ENCODE data around the gene DGCR2.

DNA sequence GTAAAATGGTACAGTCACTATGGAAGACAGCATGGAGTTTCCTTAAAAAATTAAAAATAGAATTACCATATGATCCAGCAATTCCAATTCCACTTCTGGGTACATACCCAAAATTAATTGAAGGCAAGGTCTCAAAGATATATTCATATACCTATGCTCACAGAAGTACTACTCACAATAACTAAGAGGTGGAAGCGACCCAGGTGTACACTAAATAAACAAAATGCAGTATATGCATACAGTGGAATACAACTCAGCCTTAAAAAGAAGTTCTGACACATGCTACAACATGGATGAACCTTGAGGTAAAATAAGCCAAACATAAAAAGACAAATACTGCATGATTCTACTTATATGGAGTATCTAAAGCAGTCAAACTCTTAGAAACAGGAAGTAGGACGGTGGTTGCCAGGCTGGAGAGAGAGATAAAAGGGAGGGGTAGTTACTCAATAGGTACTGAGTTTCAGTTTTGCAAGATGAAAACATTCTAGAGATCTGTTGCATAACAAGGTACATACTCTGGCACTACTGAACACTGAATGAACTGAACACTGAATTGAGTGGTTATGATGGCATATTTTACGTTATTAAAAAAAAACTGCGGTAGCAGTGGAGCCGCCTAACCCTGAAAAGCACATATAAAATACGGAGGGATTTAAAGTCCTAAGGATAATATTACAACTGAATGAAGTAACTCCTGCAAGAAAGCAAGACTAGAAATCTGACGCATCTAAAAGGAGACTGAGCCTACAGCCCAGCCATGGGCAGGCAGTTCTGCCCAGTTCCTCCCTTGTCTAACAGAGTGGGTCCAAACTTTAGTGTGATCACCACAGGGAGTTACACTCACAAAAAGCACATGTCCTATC, 12.8 kb downstream of the DGCR2 start:
- TF ChIP-seq RFX5 (IDR thresholded peaks at IDR 0.05; ENCODE audit: low read depth, low read length) (no peak), CTCF (conservative IDR thresholded peaks at IDR 0.05; ENCODE audit: low read depth, low read length) (no peak), MAZ (IDR thresholded peaks at IDR 0.05; ENCODE audit: borderline replicate concordance, low read depth, low read length) (peak; percentile 31; the same call in 1 of the 2 replicates), USF2 (IDR thresholded peaks at IDR 0.05; ENCODE audit: low read depth, low read length) (no peak), POLR2A (IDR thresholded peaks at IDR 0.05; ENCODE audit: low read depth, low read length) (no peak), SMC3 (IDR thresholded peaks at IDR 0.05; ENCODE audit: low read depth, low read length) (no peak), MXI1 (IDR thresholded peaks at IDR 0.05; ENCODE audit: borderline replicate concordance, low read depth, low read length) (no peak), CEBPB (IDR thresholded peaks at IDR 0.05; ENCODE audit: low read depth, low read length) (peak; percentile 84), RAD21 (IDR thresholded peaks at IDR 0.05; ENCODE audit: low read length) (no peak), FOS (IDR thresholded peaks at IDR 0.05; ENCODE audit: low read depth, low read length) (no peak), BHLHE40 (IDR thresholded peaks at IDR 0.05; ENCODE audit: low read depth, low read length) (no peak)
- TF ChIP-seq, protein P1, sequence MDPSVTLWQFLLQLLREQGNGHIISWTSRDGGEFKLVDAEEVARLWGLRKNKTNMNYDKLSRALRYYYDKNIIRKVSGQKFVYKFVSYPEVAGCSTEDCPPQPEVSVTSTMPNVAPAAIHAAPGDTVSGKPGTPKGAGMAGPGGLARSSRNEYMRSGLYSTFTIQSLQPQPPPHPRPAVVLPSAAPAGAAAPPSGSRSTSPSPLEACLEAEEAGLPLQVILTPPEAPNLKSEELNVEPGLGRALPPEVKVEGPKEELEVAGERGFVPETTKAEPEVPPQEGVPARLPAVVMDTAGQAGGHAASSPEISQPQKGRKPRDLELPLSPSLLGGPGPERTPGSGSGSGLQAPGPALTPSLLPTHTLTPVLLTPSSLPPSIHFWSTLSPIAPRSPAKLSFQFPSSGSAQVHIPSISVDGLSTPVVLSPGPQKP (IDR thresholded peaks at IDR 0.05; ENCODE audit: borderline replicate concordance, low read depth, low read length): no peak

Measured in IMR-90 (cell line).